GM18873 (cell line): ENCODE results near the gene CABLES1.
"Not testable (repeated sequence)": the region's sequence is repeated elsewhere in the genome, so short reads cannot be mapped to it uniquely, and the experiment has no call there.

Source experiments
- ATAC-seq: cut with Tn5 transposase; IDR thresholded peaks from one replicate; pipeline ENCODE4 v1.9.1; 2021; ENCODE audit warnings: mild to moderate bottlenecking, moderate library complexity, moderate number of reproducible peaks; ENCODE audit not compliant: unreplicated experiment, low FRiP score

The CABLES1 gene

GRCh38 chr18:23138471-23138870, 3.2 kb downstream of the CABLES1 start:
- no peak for ATAC-seq

- ATAC-seq, result no peak
These were observed 6.1 kb downstream of the CABLES1 start for GRCh38 chr18:23141104-23141999.

- ATAC-seq, result no peak
These were observed 7.1 kb downstream of the CABLES1 start for GRCh38 chr18:23142251-23142929.

GRCh38 chr18:23143016-23143814, 7.9 kb downstream of the CABLES1 start:
- no peak for ATAC-seq

GRCh38 chr18:23143815-23144261, 8.6 kb downstream of the CABLES1 start:
- ATAC-seq, result no peak

GRCh38 chr18:23144640-23145039, 9.4 kb downstream of the CABLES1 start:
- ATAC-seq, result no peak

GRCh38 chr18:23145621-23146020, 10.3 kb downstream of the CABLES1 start:
- no peak for ATAC-seq

- ATAC-seq, result no peak
These were observed 11.7 kb downstream of the CABLES1 start for GRCh38 chr18:23146861-23147469.

GRCh38 chr18:23148382-23148781, 13.1 kb downstream of the CABLES1 start:
- no peak for ATAC-seq

- ATAC-seq, result no peak
These were observed 14.3 kb downstream of the CABLES1 start for GRCh38 chr18:23149570-23149969.

- ATAC-seq, result no peak
These were observed 16.3 kb downstream of the CABLES1 start for GRCh38 chr18:23151414-23152099.

- no peak for ATAC-seq
These were observed 18.7 kb downstream of the CABLES1 start for GRCh38 chr18:23154030-23154429.

GRCh38 chr18:23154823-23155500, 19.7 kb downstream of the CABLES1 start:
- ATAC-seq, result no peak

GRCh38 chr18:23155537-23155936, 20.3 kb downstream of the CABLES1 start:
- no peak for ATAC-seq

- ATAC-seq, result no peak
These were observed 20.8 kb downstream of the CABLES1 start for GRCh38 chr18:23156134-23156533.

- ATAC-seq, result no peak
These were observed 22.8 kb downstream of the CABLES1 start for GRCh38 chr18:23158058-23158457.

GRCh38 chr18:23158884-23159283, 23.6 kb downstream of the CABLES1 start:
- not testable (repeated sequence) for ATAC-seq

- ATAC-seq, result no peak
These were observed 24.1 kb downstream of the CABLES1 start for GRCh38 chr18:23159344-23159743.

- no peak for ATAC-seq
These were observed 27.2 kb downstream of the CABLES1 start for GRCh38 chr18:23162473-23162872.
